IMR-90 (cell line): ENCODE data around the gene PNRC2. TPM values are rescaled to one million over a fixed set of nuclear protein-coding genes. Genes with fewer than 3 reads are reported as not detected.

Experiments
- ATAC-seq: fragments of 200-7000 bp; cut with Tn5 transposase; 2 replicates; pipeline ENCODE4 v1.9.1; 2020; ENCODE audit warnings: low read depth, mild to moderate bottlenecking, moderate library complexity
- BruUV-seq: library from RNA; stranded (reverse); fragments of 400-500 nt; replicated peaks from 2 replicates; lab custom pipeline; 2021; lab: Mats Ljungman, UMichigan
- CTCF ChIA-PET: fragments of 300-600 bp; formaldehyde crosslinking; extraction: SDS; loops from one replicate; lab custom pipeline; 2021; ENCODE audit warnings: antibody characterized with exemption; lab: Yijun Ruan, JAX
- POLR2A ChIA-PET: fragments of 300-600 bp; sonication (Branson Sonifier 250); formaldehyde crosslinking; loops from one replicate; lab custom pipeline; 2022; ENCODE audit warnings: antibody characterized with exemption; ENCODE audit not compliant: unreplicated experiment; lab: Charles Lee
- DNase-seq: peaks from one replicate; pipeline ENCODE4 v3.0.0; 2013
- H2AFZ ChIP-seq: replicated peaks from 2 replicates; pipeline ENCODE3; 2013; ENCODE audit warnings: low read length, mild to moderate bottlenecking; ENCODE audit not compliant: poor library complexity
- H2AK5ac ChIP-seq: 2 replicates; pipeline ENCODE4 v1.6.1; 2013; ENCODE audit warnings: low read depth, low read length, inconsistent platforms
- H2AK9ac ChIP-seq: replicated peaks from 2 replicates; pipeline ENCODE3; 2013; ENCODE audit warnings: mild to moderate bottlenecking, low read depth, low read length, moderate library complexity; ENCODE audit not compliant: poor library complexity
- H2BK120ac ChIP-seq: 2 replicates; pipeline ENCODE4 v1.6.1; 2013; ENCODE audit warnings: low read depth, low read length, inconsistent platforms
- H2BK15ac ChIP-seq: 3 replicates; pipeline ENCODE4 v1.6.1; 2013; ENCODE audit warnings: low read depth, low read length, inconsistent platforms
- H2BK20ac ChIP-seq: 2 replicates; pipeline ENCODE4 v1.6.1; 2013; ENCODE audit warnings: low read depth, mild to moderate bottlenecking, inconsistent platforms, low read length, moderate library complexity
- H2BK5ac ChIP-seq: 2 replicates; pipeline ENCODE4 v1.6.1; 2013; ENCODE audit warnings: mild to moderate bottlenecking, low read depth, low read length, inconsistent platforms; ENCODE audit not compliant: poor library complexity, severe bottlenecking
- H3K14ac ChIP-seq: replicated peaks from 2 replicates; pipeline ENCODE4 v1.6.1; 2013; ENCODE audit warnings: low read depth, low read length, inconsistent platforms
- H3K18ac ChIP-seq: 2 replicates; pipeline ENCODE4 v1.6.1; 2013; ENCODE audit warnings: low read depth, low read length, control low read depth
- H3K23ac ChIP-seq: 2 replicates; pipeline ENCODE4 v1.6.1; 2013; ENCODE audit warnings: low read depth, low read length, inconsistent platforms
- H3K27ac ChIP-seq: 2 replicates; pipeline ENCODE4 v1.5.1; 2013; ENCODE audit warnings: mild to moderate bottlenecking, control low read depth, low read length; ENCODE audit not compliant: insufficient read depth
- H3K27me3 ChIP-seq: 2 replicates; pipeline ENCODE4 v1.6.1; 2013; ENCODE audit warnings: low read length; ENCODE audit not compliant: control insufficient read depth, insufficient read depth
- H3K36me3 ChIP-seq: 2 replicates; pipeline ENCODE4 v1.6.1; 2013; ENCODE audit warnings: low read length, mixed read lengths; ENCODE audit not compliant: control insufficient read depth, insufficient read depth
- H3K4ac ChIP-seq: 2 replicates; pipeline ENCODE4 v1.6.1; 2013; ENCODE audit warnings: low read depth, low read length, inconsistent platforms
- H3K4me1 ChIP-seq: 2 replicates; pipeline ENCODE4 v1.6.1; 2013; ENCODE audit warnings: low read length, mixed read lengths; ENCODE audit not compliant: control insufficient read depth, insufficient read depth
- H3K4me2 ChIP-seq: 2 replicates; pipeline ENCODE4 v1.6.1; 2013; ENCODE audit warnings: low read depth, mild to moderate bottlenecking, control low read depth, low read length, moderate library complexity
- H3K4me3 ChIP-seq: 2 replicates; pipeline ENCODE4 v1.5.1; 2013; ENCODE audit warnings: low read depth, mild to moderate bottlenecking, control low read depth, low read length, moderate library complexity; ENCODE audit not compliant: insufficient read depth
- H3K56ac ChIP-seq: 2 replicates; pipeline ENCODE4 v1.6.1; 2013; ENCODE audit warnings: low read length, inconsistent platforms; ENCODE audit not compliant: insufficient read depth; ENCODE audit errors: extremely low read depth
- H3K79me1 ChIP-seq, 2 experiments: 2 replicates each; pipeline ENCODE4 v1.6.1; 2013; ENCODE audit warnings: low read length in 2 of 2, inconsistent platforms in 1 of 2, low read depth in 1 of 2
- H3K9ac ChIP-seq: 2 replicates; pipeline ENCODE4 v1.6.1; 2013; ENCODE audit warnings: low read depth, low read length, control low read depth
- H3K9me1 ChIP-seq: 2 replicates; pipeline ENCODE4 v1.6.1; 2013; ENCODE audit warnings: low read length, inconsistent platforms; ENCODE audit not compliant: insufficient read depth
- H3K9me3 ChIP-seq: 2 replicates; pipeline ENCODE4 v1.6.1; 2013; ENCODE audit warnings: low read length; ENCODE audit not compliant: control insufficient read depth, insufficient read depth
- H4K20me1 ChIP-seq: 2 replicates; pipeline ENCODE4 v1.6.1; 2013; ENCODE audit warnings: low read length, inconsistent platforms; ENCODE audit not compliant: insufficient read depth
- H4K5ac ChIP-seq: 2 replicates; pipeline ENCODE4 v1.6.1; 2013; ENCODE audit warnings: mild to moderate bottlenecking, low read depth, low read length, control low read depth
- H4K8ac ChIP-seq, 2 experiments: 2 replicates each; pipeline ENCODE4 v1.6.1; 2013; ENCODE audit warnings: low read depth in 2 of 2, low read length in 2 of 2, control low read depth in 1 of 2, inconsistent platforms in 1 of 2
- H4K91ac ChIP-seq: 2 replicates; pipeline ENCODE4 v1.6.1; 2013; ENCODE audit warnings: low read depth, low read length, inconsistent platforms; ENCODE audit not compliant: insufficient read depth
- BHLHE40 ChIP-seq: fragments of 150-350 bp; IDR thresholded peaks from 2 replicates; pipeline ENCODE4 v1.6.1; 2016; ENCODE audit warnings: mild to moderate bottlenecking, low read depth, low read length
- FOS ChIP-seq: fragments of 150-350 bp; IDR thresholded peaks from 2 replicates; pipeline ENCODE4 v1.6.1; 2016; ENCODE audit warnings: low read depth, low read length
- MAFK ChIP-seq: IDR thresholded peaks from 2 replicates; pipeline ENCODE4 v1.6.1; 2012; ENCODE audit warnings: low read depth, low read length, improper control_type of control experiment
- MXI1 ChIP-seq: IDR thresholded peaks from 2 replicates; pipeline ENCODE4 v1.6.1; 2012; ENCODE audit warnings: low read depth, mild to moderate bottlenecking, low read length, moderate library complexity, borderline replicate concordance
- NFE2L2 ChIP-seq: fragments of 150-350 bp; IDR thresholded peaks from 2 replicates; pipeline ENCODE4 v1.6.1; 2016; ENCODE audit warnings: low read depth, mild to moderate bottlenecking, low read length
- POLR2A ChIP-seq: IDR thresholded peaks from 2 replicates; pipeline ENCODE4 v1.6.1; 2012; ENCODE audit warnings: mild to moderate bottlenecking, low read depth, low read length
- RFX5 ChIP-seq: IDR thresholded peaks from 2 replicates; pipeline ENCODE4 v1.8.0; 2012; ENCODE audit warnings: low read depth, mild to moderate bottlenecking, low read length, moderate library complexity
- SMC3 ChIP-seq: fragments of 150-350 bp; IDR thresholded peaks from 2 replicates; pipeline ENCODE4 v1.6.1; 2016; ENCODE audit warnings: low read depth, mild to moderate bottlenecking, antibody characterized with exemption, low read length, moderate library complexity
- WGBS, 2 experiments: methylation state at CpG; one replicate each; pipeline versions ENCODE4 v1.1.5 to v1.1.7; 2013; ENCODE audit warnings: missing lambda C conversion rate in 2 of 2; ENCODE audit not compliant: insufficient read length in 1 of 2; ENCODE audit errors: extremely low coverage in 2 of 2; 5-methylcytosine and 5-hydroxymethylcytosine counted together
- dilution Hi-C: fragments of 300-500 bp; cut with HindIII; formaldehyde crosslinking; loops from one replicate; pipeline ENCODE4 v1.14.3; 2018; ENCODE audit warnings: low sequenced_read_pairs; ENCODE audit not compliant: unreplicated experiment
- in situ Hi-C: fragments of 300-500 bp; cut with MboI; formaldehyde crosslinking; loops from 3 replicates; pipeline ENCODE4 v1.14.3; 2019; ENCODE audit warnings: low sequenced_read_pairs, inconsistent platforms, mixed read lengths
- intact Hi-C: fragments of 100-400 bp; cut with micrococcal nuclease; formaldehyde crosslinking; loops from 2 replicates; pipeline ENCODE4 v1.10.0; 2022
- polyA plus RNA-seq, 3 experiments: library from polyadenylated mRNA; depleted of rRNA; stranded (reverse); fragments of >200 nt; gene quantifications; 2 replicates each; pipeline ENCODE4 v1.2.3, GENCODE V29; 2012; ENCODE audit warnings: low replicate concordance in 1 of 3
- total RNA-seq: library from RNA; depleted of rRNA; stranded (reverse); fragments of >200 nt; gene quantifications from 2 replicates; pipeline ENCODE4 v1.2.3, GENCODE V29; 2012
- TF ChIP-seq, protein P1 (sequence below): fragments of 150-350 bp; IDR thresholded peaks from 2 replicates; pipeline ENCODE4 v1.6.1; 2016; ENCODE audit warnings: low read depth, mild to moderate bottlenecking, low read length, moderate library complexity, borderline replicate concordance
- TF ChIP-seq, protein P2 (sequence below): conservative IDR thresholded peaks from 2 replicates; pipeline ENCODE4 v1.5.1; 2012; ENCODE audit warnings: mild to moderate bottlenecking, low read depth, low read length, improper control_type of control experiment

The PNRC2 gene
- total and polyA plus RNA-seq, 2 of the 4 experiments (the other 2 are of a cell fraction), result 50.6 to 76.0 TPM

DNA sequence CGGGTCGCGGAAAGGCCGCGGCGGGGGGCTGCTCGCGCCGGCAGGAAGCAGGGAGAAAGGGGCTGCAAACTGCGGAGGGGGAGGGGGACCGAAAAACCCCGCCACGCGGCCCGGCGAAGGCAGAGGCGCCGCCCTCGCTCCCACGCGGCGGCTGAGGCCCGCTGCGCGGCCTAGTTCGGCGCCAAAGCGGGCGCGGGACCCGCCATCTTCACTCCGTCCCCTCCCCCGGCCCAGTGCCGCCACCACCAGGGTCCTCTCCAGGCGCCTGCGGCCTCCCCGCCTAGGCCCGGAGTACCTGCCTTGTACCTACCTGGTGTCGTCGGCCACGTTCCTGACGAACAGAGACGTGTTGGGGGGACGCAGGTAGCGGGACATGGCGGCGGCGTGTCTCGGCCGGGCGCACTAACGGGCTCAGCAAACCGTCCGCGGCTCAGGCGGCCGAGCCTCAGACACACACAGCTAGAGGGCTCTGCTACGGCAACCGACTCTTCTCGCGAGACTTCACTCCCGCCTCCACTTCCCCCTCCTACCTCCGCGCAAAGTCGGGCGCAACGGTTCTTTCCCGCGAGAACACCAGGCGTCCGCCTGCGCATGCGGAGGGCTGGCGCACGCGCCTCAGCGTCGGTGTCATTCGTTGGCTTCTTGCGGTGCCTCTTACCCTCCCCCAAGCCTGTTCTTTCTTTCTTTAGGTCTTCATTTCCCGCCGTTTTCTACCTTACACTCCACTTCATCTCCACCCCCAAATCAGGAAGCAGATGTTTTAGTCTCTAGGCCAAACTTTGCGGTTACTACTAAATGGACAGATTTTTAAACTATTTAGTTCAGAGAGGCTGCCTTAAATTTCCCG lies 20.5 kb downstream of the PNRC2 start, which contains the start of gene SRSF10 (continued):
- TF ChIP-seq, protein P1, sequence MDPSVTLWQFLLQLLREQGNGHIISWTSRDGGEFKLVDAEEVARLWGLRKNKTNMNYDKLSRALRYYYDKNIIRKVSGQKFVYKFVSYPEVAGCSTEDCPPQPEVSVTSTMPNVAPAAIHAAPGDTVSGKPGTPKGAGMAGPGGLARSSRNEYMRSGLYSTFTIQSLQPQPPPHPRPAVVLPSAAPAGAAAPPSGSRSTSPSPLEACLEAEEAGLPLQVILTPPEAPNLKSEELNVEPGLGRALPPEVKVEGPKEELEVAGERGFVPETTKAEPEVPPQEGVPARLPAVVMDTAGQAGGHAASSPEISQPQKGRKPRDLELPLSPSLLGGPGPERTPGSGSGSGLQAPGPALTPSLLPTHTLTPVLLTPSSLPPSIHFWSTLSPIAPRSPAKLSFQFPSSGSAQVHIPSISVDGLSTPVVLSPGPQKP, result no peak
- no peak; the same call in 1 of the 2 replicates for TF ChIP-seq SMC3

DNA sequence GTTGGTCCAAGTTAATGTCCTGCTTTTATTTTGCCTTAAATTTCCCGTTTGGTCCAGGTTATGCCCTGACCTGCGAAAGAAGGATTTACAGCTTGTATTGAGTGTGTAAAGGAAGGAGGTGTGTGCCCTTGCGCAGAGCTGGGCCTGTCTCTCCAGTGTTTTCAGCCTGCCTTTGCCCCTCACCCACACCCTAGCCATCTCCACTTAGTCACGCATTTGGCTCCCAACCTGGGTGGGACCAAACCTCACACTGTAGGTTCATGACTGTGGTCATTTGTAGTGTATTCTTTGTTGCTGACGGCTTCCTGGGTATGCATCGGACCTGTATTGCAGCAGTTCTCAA lies 21.1 kb downstream of the PNRC2 start:
- CTCF ChIA-PET, result no interaction called here
- H4K8ac ChIP-seq, result peak overlapping the region; percentile 97 to 99
- H2BK120ac ChIP-seq, result peak overlapping the region; percentile 82
- peaks cover 31% of the 10 kb centered on the region for H4K20me1 ChIP-seq
- intact Hi-C loops, result loop anchor here (1.0 kb wide), 1 partner anchor 48 kb away; no protein-coding TSS in a partner anchor
- H3K4me2 ChIP-seq, result peak overlapping the region; percentile 82
- H3K27me3 ChIP-seq, result no peaks in the 10 kb centered on the region
- no TSS peak for BruUV-seq
- H3K4ac ChIP-seq, result peak overlapping the region; percentile 98
- peak overlapping the region; percentile 88 for H3K23ac ChIP-seq
- no peaks in the 10 kb centered on the region for H3K36me3 ChIP-seq
- peak overlapping the region; percentile 99 for H3K14ac ChIP-seq
- H3K9ac ChIP-seq, result peak overlapping the region; percentile 70
- peaks cover 0 to 10% of the 10 kb centered on the region in 2 experiments; a peak in 1 of 4 replicates for H3K79me1 ChIP-seq
- H3K9me3 ChIP-seq, result no peaks in the 10 kb centered on the region
- H3K56ac ChIP-seq, result peak overlapping the region; percentile 97
- H2AK5ac ChIP-seq, result peak overlapping the region; percentile 88
- peak overlapping the region; percentile 64; the same call in 1 of the 2 replicates for H3K18ac ChIP-seq
- peak overlapping the region; percentile 42 for H3K4me3 ChIP-seq
- dilution Hi-C loops, result no loop called here
- in situ Hi-C loops, result no loop called here
- peak overlapping the region; percentile 78; the same call in 1 of the 2 replicates for H2BK20ac ChIP-seq
- peak overlapping the region; percentile 23; the same call in 1 of the 3 replicates for H2BK15ac ChIP-seq
- POLR2A ChIA-PET, result interaction anchor here (1.0 kb wide), 1 partner anchor 21 kb away, joined by 4 read pairs; the partner anchor contains the start of gene PNRC2
- peak overlapping the region; percentile 96 for H2AFZ ChIP-seq
- DNase-seq (peak; percentile 64), ATAC-seq (no peak)
- peaks cover 15% of the 10 kb centered on the region for H3K9me1 ChIP-seq
- peaks cover 7% of the 10 kb centered on the region for H3K4me1 ChIP-seq
- peak overlapping the region; percentile 97 for H4K5ac ChIP-seq
- peak overlapping the region; percentile 88 for H4K91ac ChIP-seq
- WGBS, 2 experiments, result no CpG with 5 or more reads among the region's 6 CpGs
- H3K27ac ChIP-seq, result peak overlapping the region; percentile 66
- peak overlapping the region; percentile 94 for H2BK5ac ChIP-seq
- H2AK9ac ChIP-seq, result peak overlapping the region; percentile 68
- TF ChIP-seq BHLHE40 (no peak), POLR2A (no peak), FOS (no peak), NFE2L2 (no peak), MAFK (no peak), MXI1 (no peak), SMC3 (no peak), RFX5 (no peak)
- TF ChIP-seq, protein P2, sequence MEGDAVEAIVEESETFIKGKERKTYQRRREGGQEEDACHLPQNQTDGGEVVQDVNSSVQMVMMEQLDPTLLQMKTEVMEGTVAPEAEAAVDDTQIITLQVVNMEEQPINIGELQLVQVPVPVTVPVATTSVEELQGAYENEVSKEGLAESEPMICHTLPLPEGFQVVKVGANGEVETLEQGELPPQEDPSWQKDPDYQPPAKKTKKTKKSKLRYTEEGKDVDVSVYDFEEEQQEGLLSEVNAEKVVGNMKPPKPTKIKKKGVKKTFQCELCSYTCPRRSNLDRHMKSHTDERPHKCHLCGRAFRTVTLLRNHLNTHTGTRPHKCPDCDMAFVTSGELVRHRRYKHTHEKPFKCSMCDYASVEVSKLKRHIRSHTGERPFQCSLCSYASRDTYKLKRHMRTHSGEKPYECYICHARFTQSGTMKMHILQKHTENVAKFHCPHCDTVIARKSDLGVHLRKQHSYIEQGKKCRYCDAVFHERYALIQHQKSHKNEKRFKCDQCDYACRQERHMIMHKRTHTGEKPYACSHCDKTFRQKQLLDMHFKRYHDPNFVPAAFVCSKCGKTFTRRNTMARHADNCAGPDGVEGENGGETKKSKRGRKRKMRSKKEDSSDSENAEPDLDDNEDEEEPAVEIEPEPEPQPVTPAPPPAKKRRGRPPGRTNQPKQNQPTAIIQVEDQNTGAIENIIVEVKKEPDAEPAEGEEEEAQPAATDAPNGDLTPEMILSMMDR, result no peak
- TF ChIP-seq, protein P1, result no peak
